HL-60 (cell line): Measurements from ENCODE around the gene MRM2.

ENCODE experiments used
- DNase-seq, 2 experiments: peaks; one replicate each; pipeline ENCODE4 v3.0.0-alpha.2; 2010 to 2020; ENCODE audit warnings: low read depth in 1 of 2, low spot score in 1 of 2
- H3K27ac ChIP-seq: fragments of 250-450 bp; sonication (Bioruptor Pico); replicated peaks from 2 replicates; pipeline ENCODE4 v1.5.1; 2020; ENCODE audit warnings: mild to moderate bottlenecking, moderate library complexity
- H3K27me3 ChIP-seq: fragments of 250-450 bp; sonication (Bioruptor Pico); 2 replicates; pipeline ENCODE4 v1.5.1; 2021; ENCODE audit warnings: mild to moderate bottlenecking, moderate library complexity; ENCODE audit not compliant: insufficient read depth, poor library complexity, severe bottlenecking
- H3K4me3 ChIP-seq: replicated peaks from 2 replicates; pipeline ENCODE4 v1.5.1; 2011; ENCODE audit warnings: mild to moderate bottlenecking, control low read depth, low read length; ENCODE audit not compliant: insufficient read depth
- GABPA ChIP-seq: IDR thresholded peaks from 2 replicates; pipeline ENCODE4 v1.6.1; 2012; ENCODE audit warnings: low read depth
- POLR2AphosphoS5 ChIP-seq: IDR thresholded peaks from 2 replicates; pipeline ENCODE4 v1.6.1; 2012; ENCODE audit warnings: low read depth
- SPI1 ChIP-seq: IDR thresholded peaks from 2 replicates; pipeline ENCODE4 v1.6.1; 2012; ENCODE audit warnings: low read depth, mild to moderate bottlenecking, borderline replicate concordance
- TF ChIP-seq, protein P1 (sequence below): IDR thresholded peaks from one replicate; pipeline ENCODE4 v1.5.1; 2011; ENCODE audit warnings: low read length, control low read depth, inconsistent platforms; ENCODE audit not compliant: insufficient read depth
- TF ChIP-seq, protein P2 (sequence below): IDR thresholded peaks from 2 replicates; pipeline ENCODE4 v1.6.1; 2012; ENCODE audit warnings: low read depth; ENCODE audit not compliant: insufficient replicate concordance

Gene MRM2

DNA sequence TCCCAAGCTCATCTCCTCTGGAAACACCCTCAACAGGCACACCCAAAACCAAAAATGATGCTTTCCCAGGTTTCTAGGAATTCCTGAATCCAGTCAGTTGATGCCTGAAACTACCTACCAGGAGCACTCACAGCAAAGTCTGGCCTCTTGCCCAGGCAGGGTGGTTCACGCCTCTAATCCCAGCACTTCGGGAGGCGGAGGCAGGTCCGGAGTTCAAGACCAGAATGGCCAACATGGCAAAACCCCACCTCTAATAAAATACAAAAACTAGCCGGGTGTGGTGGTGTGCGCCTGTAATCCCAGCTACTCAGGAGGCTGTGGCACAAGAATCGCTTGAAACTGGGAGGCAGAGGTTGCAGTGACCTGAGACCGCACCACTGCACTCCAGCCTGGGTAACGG lies 11.1 kb downstream of the MRM2 start:
- TF ChIP-seq, protein P1, sequence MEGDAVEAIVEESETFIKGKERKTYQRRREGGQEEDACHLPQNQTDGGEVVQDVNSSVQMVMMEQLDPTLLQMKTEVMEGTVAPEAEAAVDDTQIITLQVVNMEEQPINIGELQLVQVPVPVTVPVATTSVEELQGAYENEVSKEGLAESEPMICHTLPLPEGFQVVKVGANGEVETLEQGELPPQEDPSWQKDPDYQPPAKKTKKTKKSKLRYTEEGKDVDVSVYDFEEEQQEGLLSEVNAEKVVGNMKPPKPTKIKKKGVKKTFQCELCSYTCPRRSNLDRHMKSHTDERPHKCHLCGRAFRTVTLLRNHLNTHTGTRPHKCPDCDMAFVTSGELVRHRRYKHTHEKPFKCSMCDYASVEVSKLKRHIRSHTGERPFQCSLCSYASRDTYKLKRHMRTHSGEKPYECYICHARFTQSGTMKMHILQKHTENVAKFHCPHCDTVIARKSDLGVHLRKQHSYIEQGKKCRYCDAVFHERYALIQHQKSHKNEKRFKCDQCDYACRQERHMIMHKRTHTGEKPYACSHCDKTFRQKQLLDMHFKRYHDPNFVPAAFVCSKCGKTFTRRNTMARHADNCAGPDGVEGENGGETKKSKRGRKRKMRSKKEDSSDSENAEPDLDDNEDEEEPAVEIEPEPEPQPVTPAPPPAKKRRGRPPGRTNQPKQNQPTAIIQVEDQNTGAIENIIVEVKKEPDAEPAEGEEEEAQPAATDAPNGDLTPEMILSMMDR = no peak
- no peak for TF ChIP-seq GABPA
- TF ChIP-seq, protein P2, sequence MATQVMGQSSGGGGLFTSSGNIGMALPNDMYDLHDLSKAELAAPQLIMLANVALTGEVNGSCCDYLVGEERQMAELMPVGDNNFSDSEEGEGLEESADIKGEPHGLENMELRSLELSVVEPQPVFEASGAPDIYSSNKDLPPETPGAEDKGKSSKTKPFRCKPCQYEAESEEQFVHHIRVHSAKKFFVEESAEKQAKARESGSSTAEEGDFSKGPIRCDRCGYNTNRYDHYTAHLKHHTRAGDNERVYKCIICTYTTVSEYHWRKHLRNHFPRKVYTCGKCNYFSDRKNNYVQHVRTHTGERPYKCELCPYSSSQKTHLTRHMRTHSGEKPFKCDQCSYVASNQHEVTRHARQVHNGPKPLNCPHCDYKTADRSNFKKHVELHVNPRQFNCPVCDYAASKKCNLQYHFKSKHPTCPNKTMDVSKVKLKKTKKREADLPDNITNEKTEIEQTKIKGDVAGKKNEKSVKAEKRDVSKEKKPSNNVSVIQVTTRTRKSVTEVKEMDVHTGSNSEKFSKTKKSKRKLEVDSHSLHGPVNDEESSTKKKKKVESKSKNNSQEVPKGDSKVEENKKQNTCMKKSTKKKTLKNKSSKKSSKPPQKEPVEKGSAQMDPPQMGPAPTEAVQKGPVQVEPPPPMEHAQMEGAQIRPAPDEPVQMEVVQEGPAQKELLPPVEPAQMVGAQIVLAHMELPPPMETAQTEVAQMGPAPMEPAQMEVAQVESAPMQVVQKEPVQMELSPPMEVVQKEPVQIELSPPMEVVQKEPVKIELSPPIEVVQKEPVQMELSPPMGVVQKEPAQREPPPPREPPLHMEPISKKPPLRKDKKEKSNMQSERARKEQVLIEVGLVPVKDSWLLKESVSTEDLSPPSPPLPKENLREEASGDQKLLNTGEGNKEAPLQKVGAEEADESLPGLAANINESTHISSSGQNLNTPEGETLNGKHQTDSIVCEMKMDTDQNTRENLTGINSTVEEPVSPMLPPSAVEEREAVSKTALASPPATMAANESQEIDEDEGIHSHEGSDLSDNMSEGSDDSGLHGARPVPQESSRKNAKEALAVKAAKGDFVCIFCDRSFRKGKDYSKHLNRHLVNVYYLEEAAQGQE = no peak
- TF ChIP-seq SPI1 = no peak
- no peak for TF ChIP-seq POLR2AphosphoS5
- H3K27me3 ChIP-seq = no peaks in the 10 kb centered on the region
- DNase-seq = no peak
- H3K4me3 ChIP-seq = no peak overlapping the region
- H3K27ac ChIP-seq = no peak overlapping the region

DNA sequence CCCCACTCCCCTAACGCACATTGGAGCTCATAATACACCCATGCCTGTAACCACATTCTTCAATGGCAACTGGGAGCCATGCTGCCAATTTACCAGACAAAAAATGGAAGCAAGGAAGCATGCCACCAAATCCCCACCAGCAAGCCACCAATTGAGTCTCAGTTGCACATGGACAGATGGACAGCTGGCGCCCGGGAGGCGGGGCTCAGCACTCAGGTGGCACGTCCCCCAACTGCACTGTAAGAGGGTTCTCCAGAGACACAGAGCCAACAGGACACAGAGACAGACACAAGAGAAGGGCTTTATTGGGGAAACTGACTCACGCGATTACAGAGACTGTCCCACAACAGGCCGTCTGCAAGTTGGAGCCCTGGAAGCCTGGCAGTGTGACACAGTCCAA lies 11.8 kb downstream of the MRM2 start:
- TF ChIP-seq POLR2AphosphoS5 (no peak), SPI1 (no peak), GABPA (no peak)
- TF ChIP-seq, protein P2 = no peak
- TF ChIP-seq, protein P1 = no peak
- Histone ChIP-seq H3K27ac (no peak overlapping the region), H3K27me3 (no peaks in the 10 kb centered on the region), H3K4me3 (no peak overlapping the region)
- no peak for DNase-seq

DNA sequence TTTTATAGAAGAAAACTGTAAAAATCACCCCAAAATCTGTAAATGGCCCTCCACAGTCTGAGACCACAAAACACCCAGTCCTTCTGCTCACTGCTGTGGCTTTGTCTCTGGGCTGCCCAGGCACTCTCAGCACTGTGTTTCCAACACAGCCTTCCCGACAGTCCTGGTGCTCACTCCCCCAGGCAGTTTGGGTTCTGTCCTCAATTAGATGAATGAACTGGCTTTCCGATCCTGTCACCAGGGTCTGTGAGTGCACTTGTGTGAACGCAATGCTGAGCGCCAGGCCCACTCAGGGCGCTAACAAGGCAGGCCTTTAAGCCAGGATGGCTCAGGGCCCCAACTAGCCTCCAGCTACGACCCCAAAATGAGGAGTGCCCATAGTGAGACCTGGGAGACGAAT lies 12.5 kb downstream of the MRM2 start:
- no peak for DNase-seq
- no peaks in the 10 kb centered on the region for H3K27me3 ChIP-seq
- H3K4me3 ChIP-seq = no peak overlapping the region
- no peak overlapping the region for H3K27ac ChIP-seq
- TF ChIP-seq SPI1 (no peak), POLR2AphosphoS5 (no peak)
- TF ChIP-seq, protein P1 = no peak
- TF ChIP-seq, protein P2 = no peak
